Epithelial cell of umbilical artery (primary cell): ENCODE results near the gene PZP. TPM values are rescaled to one million over a fixed set of nuclear protein-coding genes. Genes with fewer than 3 reads are reported as not detected.

Experiments
- total RNA-seq: library from RNA; depleted of rRNA; stranded (reverse); fragments of >200 nt; gene quantifications from 2 replicates; pipeline ENCODE4 v1.2.3, GENCODE V29; 2014

Gene PZP
- 0.30 and 0.97 TPM in 2 replicates for total RNA-seq

DNA sequence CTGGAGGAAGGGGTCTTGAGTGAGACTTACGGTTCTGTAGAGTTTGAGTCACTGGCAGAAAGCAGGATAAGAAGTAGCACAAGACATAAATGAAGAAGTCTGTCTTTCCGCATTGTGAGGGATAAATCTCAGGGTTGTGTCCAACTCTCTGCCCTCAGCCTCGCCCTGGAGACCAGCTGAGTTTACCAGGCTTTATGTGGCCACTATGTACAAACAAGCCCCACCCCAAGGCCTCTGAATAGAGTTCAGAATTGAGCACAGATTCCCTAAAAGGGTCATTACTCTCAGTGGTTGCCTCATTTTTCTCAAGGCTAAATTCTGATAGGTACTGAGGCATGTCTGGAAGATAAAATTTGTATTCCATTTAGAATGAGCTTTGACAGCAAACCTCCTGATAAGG, at the start of gene PZP:
PZP (minus strand) TSS at position 167 of the 400 bp plus-strand sequence; CDS start at position 113, 54 bp downstream.

DNA sequence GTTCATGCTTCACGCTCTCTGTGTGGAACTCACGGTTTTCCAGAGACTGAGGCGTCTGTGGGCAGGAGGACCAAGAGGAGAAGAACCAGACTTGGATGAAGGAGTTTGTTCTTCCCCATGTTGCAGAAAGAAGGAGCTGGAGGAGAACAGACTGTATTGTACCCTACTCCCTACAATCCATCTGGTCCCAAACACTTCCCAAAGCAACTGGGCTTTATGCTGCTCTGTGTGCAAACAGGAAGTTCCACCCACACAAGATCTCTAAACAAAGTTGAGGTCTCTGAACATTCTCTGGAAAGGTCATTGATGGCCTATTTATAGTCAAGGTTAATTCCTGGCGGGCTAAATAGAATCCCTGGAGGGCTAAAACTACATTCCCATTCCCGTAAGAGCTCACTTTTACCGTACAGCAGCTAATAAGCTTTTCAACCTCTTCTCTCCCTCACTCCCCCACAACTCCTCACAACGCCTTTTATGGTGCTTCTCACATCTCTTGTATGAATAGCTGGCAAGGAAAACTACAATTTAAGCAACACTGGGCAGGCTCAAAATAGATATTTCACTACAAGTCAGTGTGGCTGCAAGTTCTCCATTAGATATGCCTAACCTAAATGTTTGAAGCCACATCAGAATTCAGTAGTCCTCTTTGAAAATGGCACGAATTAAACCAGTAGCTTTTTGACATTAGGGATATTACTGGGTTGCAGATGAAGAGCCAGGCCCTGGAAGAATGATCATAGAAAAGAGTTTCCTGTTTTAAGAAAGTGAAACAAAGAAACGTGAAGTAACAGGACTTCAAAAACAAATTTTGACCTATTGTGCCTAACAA, 92.2 kb downstream of the PZP start, which contains the start of gene A2M:
A2M (minus strand) TSS at position 189 of the 829 bp plus-strand sequence; CDS start at position 119, 70 bp downstream.

Other genes starting within 250 kb of the PZP start
- gene KLRG1, start 218.8 kb downstream of the PZP start, total RNA-seq = 14.3 and 40.9 TPM in 2 replicates
- gene A2M, start 92.5 kb downstream of the PZP start, total RNA-seq = 3.5 and 6.5 TPM in 2 replicates